ENCODE measurements around the gene CLDN16.

Gene CLDN16

GRCh38 chr3:190381441-190381840 lies 6.5 kb upstream of the CLDN16 start:
- DNase-seq: no peak

GRCh38 chr3:190382082-190382481 lies 5.9 kb upstream of the CLDN16 start:
- no peak for DNase-seq

- no peak for DNase-seq
Observed at GRCh38 chr3:190384309-190384756, 3.6 kb upstream of the CLDN16 start.

GRCh38 chr3:190385731-190386688 lies 2.0 kb upstream of the CLDN16 start:
- no peak for DNase-seq

GRCh38 chr3:190388703-190389102 lies 740 bp downstream of the CLDN16 start:
- no peak for DNase-seq

- DNase-seq: no peak
Observed at GRCh38 chr3:190396001-190396400, 8.0 kb downstream of the CLDN16 start.

- DNase-seq: no peak
Observed at GRCh38 chr3:190397889-190398288, 9.9 kb downstream of the CLDN16 start.

- DNase-seq: no peak
Observed at GRCh38 chr3:190399677-190400076, 11.7 kb downstream of the CLDN16 start.

- DNase-seq: no peak
Observed at GRCh38 chr3:190401963-190402362, 14.0 kb downstream of the CLDN16 start.

- DNase-seq: no peak
Observed at GRCh38 chr3:190404715-190405114, 16.8 kb downstream of the CLDN16 start.

GRCh38 chr3:190414297-190414696 lies 26.3 kb downstream of the CLDN16 start:
- DNase-seq: no peak

- no peak for DNase-seq
Observed at GRCh38 chr3:190424108-190424477, 36.1 kb downstream of the CLDN16 start.

- DNase-seq: peak in 11 of 14 donors; percentile 1 to 38 (median 15)
Observed at GRCh38 chr3:190424478-190425439, 36.8 kb downstream of the CLDN16 start.

- no peak for DNase-seq
Observed at GRCh38 chr3:190425833-190426232, 37.9 kb downstream of the CLDN16 start.

GRCh38 chr3:190426806-190427507 lies 39.0 kb downstream of the CLDN16 start:
- DNase-seq: no peak

GRCh38 chr3:190429681-190430080 lies 41.7 kb downstream of the CLDN16 start:
- DNase-seq: no peak

- no peak for DNase-seq
Observed at GRCh38 chr3:190430906-190431305, 42.9 kb downstream of the CLDN16 start.

- DNase-seq: no peak
Observed at GRCh38 chr3:190432216-190432615, 44.3 kb downstream of the CLDN16 start.

GRCh38 chr3:190433626-190434025 lies 45.7 kb downstream of the CLDN16 start:
- DNase-seq: no peak

GRCh38 chr3:190435618-190436017 lies 47.7 kb downstream of the CLDN16 start:
- DNase-seq: no peak

GRCh38 chr3:190436331-190436730 lies 48.4 kb downstream of the CLDN16 start:
- no peak for DNase-seq

GRCh38 chr3:190442240-190442639 lies 54.3 kb downstream of the CLDN16 start:
- DNase-seq: no peak

Data from C1 segment of cervical spinal cord (tissue), 14 donors.